Measurements from ENCODE around the gene C2CD4C.

DNA sequence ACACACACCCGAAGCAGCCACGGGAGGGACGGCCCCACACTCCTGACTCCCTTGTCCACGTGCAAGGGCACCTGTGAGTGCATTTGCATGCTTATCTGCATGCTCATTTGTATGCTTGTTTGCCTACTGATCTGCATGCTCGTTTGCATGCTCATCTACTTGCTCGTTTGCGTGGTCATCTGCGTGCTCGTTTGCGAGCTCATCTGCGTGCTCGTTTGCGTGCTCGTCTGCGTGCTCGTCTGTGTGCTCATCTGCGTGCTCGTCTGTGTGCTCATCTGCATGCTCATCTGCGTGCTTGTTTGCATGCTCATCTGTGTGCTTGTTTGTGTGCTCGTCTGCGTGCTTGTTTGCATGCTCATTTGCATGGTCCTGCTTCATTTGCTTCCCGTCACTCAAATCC lies 28.1 kb upstream of the C2CD4C start:
- TF ChIP-seq, protein P1, sequence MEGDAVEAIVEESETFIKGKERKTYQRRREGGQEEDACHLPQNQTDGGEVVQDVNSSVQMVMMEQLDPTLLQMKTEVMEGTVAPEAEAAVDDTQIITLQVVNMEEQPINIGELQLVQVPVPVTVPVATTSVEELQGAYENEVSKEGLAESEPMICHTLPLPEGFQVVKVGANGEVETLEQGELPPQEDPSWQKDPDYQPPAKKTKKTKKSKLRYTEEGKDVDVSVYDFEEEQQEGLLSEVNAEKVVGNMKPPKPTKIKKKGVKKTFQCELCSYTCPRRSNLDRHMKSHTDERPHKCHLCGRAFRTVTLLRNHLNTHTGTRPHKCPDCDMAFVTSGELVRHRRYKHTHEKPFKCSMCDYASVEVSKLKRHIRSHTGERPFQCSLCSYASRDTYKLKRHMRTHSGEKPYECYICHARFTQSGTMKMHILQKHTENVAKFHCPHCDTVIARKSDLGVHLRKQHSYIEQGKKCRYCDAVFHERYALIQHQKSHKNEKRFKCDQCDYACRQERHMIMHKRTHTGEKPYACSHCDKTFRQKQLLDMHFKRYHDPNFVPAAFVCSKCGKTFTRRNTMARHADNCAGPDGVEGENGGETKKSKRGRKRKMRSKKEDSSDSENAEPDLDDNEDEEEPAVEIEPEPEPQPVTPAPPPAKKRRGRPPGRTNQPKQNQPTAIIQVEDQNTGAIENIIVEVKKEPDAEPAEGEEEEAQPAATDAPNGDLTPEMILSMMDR (conservative IDR thresholded peaks at IDR 0.05; ENCODE audit: low read depth in 2 of 2): no peak
- TF ChIP-seq POLR2AphosphoS5 (IDR thresholded peaks at IDR 0.05; ENCODE audit: low read depth) (no peak), EZH2 (IDR thresholded peaks at IDR 0.05; ENCODE audit: low read depth, unreplicated experiment) (no peak)
